GM21723 (cell line): ENCODE results near the gene ZNF729.
"Not testable (repeated sequence)": the region's sequence is repeated elsewhere in the genome, so short reads cannot be mapped to it uniquely, and the experiment has no call there.

ENCODE experiments used
- ATAC-seq: cut with Tn5 transposase; IDR thresholded peaks from one replicate; pipeline ENCODE4 v1.9.1; 2021; ENCODE audit warnings: mild to moderate bottlenecking, moderate library complexity; ENCODE audit not compliant: unreplicated experiment

The ZNF729 gene

GRCh38 chr19:22286151-22286810, at the start of gene ZNF729:
Gene ZNF729, plus strand, starts transcription at chr19:22286441. Its CDS starts 85 bp downstream, at chr19:22286526.
- no peak for ATAC-seq

- no peak for ATAC-seq
Measured at GRCh38 chr19:22256856-22257255, 29.4 kb upstream of the ZNF729 start.

GRCh38 chr19:22257381-22257780, 28.9 kb upstream of the ZNF729 start:
- ATAC-seq = no peak

- no peak for ATAC-seq
Measured at GRCh38 chr19:22257916-22258315, 28.3 kb upstream of the ZNF729 start.

GRCh38 chr19:22260499-22260898, 25.7 kb upstream of the ZNF729 start:
- ATAC-seq = no peak

GRCh38 chr19:22261596-22261995, 24.6 kb upstream of the ZNF729 start:
- ATAC-seq = no peak

GRCh38 chr19:22263121-22263520, 23.1 kb upstream of the ZNF729 start:
- ATAC-seq = no peak

- ATAC-seq = not testable (repeated sequence)
Measured at GRCh38 chr19:22321554-22321953, 35.3 kb downstream of the ZNF729 start.

- no peak for ATAC-seq
Measured at GRCh38 chr19:22326219-22326618, 40.0 kb downstream of the ZNF729 start.

- no peak for ATAC-seq
Measured at GRCh38 chr19:22327321-22327720, 41.1 kb downstream of the ZNF729 start.

- no peak for ATAC-seq
Measured at GRCh38 chr19:22331521-22331920, 45.3 kb downstream of the ZNF729 start.

GRCh38 chr19:22332924-22333323, 46.7 kb downstream of the ZNF729 start:
- ATAC-seq = no peak

GRCh38 chr19:22335716-22336115, 49.5 kb downstream of the ZNF729 start:
- no peak for ATAC-seq

- ATAC-seq = no peak
Measured at GRCh38 chr19:22354665-22355064, 68.4 kb downstream of the ZNF729 start.
